ENCODE data around the gene PDGFA.

The PDGFA gene

DNA sequence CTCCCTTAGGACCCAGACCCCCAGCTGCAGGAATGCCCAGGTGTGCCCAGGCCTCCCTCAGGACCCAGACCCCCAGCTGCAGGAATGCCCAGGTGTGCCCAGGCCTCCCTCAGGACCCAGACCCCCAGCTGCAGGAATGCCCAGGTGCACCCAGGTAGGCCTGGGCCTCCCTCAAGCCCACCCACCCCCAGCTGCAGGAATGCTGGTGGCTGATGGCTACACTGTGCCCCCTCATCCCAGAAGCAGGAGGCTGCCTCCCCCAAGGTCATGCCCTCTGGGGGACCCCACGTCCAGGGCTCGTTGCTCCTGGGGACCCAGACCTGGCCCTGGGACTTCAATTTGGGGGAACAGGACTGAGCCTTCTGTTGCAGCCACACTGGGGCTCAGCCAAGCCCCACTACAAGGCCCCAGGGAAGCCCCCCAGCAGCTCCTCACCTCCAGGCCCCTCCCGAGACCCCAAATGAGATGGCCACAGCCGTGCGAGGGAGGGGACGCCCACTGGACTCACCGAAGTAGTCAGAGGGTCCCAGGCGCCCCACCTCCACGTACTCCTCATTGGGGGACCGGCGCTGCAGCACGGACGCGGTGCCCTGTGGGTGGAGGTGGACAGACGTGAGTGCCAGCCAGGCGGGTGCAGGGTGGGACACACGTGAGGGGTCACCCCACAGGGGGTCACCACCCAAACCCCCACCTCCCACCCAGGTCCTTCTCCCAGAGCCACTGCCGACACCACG lies 31.4 kb upstream of the PDGFA start:
- no peaks in the 10 kb centered on the region for H3K27me3 ChIP-seq (ENCODE audit: insufficient read depth, insufficient read length)
- no peak for DNase-seq (ENCODE audit: low read depth, low spot score)
- no peaks in the 10 kb centered on the region for H3K36me3 ChIP-seq (ENCODE audit: insufficient read depth, insufficient read length, low read length)
- H3K9me3 ChIP-seq (ENCODE audit: insufficient read depth, low read length) = no peaks in the 10 kb centered on the region
- no peak for TF ChIP-seq SUZ12 (IDR thresholded peaks at IDR 0.05; ENCODE audit: extremely low read depth, insufficient read depth, insufficient read length)
- no peak for TF ChIP-seq ZNF274 (IDR thresholded peaks at IDR 0.05; ENCODE audit: low read depth, low read length)
- no peak for TF ChIP-seq YY1 (IDR thresholded peaks at IDR 0.05; ENCODE audit: insufficient read depth, insufficient read length)
- H3K4me1 ChIP-seq (ENCODE audit: insufficient read depth, insufficient read length) = peaks cover 10% of the 10 kb centered on the region
- no peak overlapping the region for H3K9ac ChIP-seq (ENCODE audit: insufficient read length, low read depth)
- no peak overlapping the region for H3K4me3 ChIP-seq (ENCODE audit: insufficient read length, low read depth)

DNA sequence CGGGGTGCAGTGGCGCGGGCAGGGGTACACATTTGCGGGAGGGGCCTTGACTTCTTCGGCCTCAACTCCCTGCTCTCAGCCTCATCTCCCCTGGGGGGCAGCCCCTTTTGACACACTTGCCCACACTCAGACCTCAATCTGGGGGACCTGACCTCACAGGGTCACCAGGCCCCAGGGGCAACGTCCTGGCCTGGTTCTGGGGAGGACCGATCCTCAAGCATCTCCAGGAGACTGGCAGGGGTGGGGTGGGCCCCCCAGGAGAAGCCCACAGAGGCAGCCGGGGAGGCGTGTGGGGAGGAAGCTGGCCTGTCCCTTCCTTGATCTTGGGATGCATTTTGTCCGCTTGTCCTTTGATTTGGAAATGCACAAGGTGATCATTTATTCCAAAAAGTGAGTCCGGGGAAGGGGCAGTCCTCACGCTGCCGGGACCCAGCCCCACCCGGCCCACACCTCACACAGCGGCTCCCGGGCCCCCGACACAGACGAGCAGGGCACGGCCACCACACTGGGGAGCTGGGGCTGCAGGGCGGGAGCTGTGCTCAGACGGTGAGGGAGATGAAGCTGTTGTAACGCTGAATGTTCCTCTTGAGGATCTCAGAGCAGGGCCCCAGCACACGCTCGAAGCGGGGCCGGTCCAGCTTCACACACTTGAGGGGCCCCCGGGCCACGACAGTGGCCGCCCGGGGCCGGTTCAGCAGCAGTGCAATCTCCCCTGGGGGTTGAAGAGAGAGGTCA lies 30.4 kb upstream of the PDGFA start:
- no peaks in the 10 kb centered on the region for H3K27me3 ChIP-seq (ENCODE audit: insufficient read depth, insufficient read length)
- TF ChIP-seq SUZ12 (IDR thresholded peaks at IDR 0.05; ENCODE audit: extremely low read depth, insufficient read depth, insufficient read length) = no peak
- no peak for TF ChIP-seq ZNF274 (IDR thresholded peaks at IDR 0.05; ENCODE audit: low read depth, low read length)
- TF ChIP-seq YY1 (IDR thresholded peaks at IDR 0.05; ENCODE audit: insufficient read depth, insufficient read length) = no peak
- H3K36me3 ChIP-seq (ENCODE audit: insufficient read depth, insufficient read length, low read length) = no peaks in the 10 kb centered on the region
- H3K4me3 ChIP-seq (ENCODE audit: insufficient read length, low read depth) = no peak overlapping the region
- DNase-seq (ENCODE audit: low read depth, low spot score) = no peak
- H3K9ac ChIP-seq (ENCODE audit: insufficient read length, low read depth) = no peak overlapping the region
- H3K9me3 ChIP-seq (ENCODE audit: insufficient read depth, low read length) = no peaks in the 10 kb centered on the region
- peaks cover 8% of the 10 kb centered on the region for H3K4me1 ChIP-seq (ENCODE audit: insufficient read depth, insufficient read length)

GRCh38 chr7:549066-549890 lies 29.6 kb upstream of the PDGFA start:
- Histone ChIP-seq H3K9ac (ENCODE audit: insufficient read length, low read depth) (no peak overlapping the region), H3K36me3 (ENCODE audit: insufficient read depth, insufficient read length, low read length) (no peaks in the 10 kb centered on the region), H3K4me3 (ENCODE audit: insufficient read length, low read depth) (no peak overlapping the region), H3K4me1 (ENCODE audit: insufficient read depth, insufficient read length) (peaks cover 8% of the 10 kb centered on the region), H3K27me3 (ENCODE audit: insufficient read depth, insufficient read length) (no peaks in the 10 kb centered on the region), H3K9me3 (ENCODE audit: insufficient read depth, low read length) (no peaks in the 10 kb centered on the region)
- DNase-seq (ENCODE audit: low read depth, low spot score) = no peak
- no peak for TF ChIP-seq ZNF274 (IDR thresholded peaks at IDR 0.05; ENCODE audit: low read depth, low read length)
- no peak for TF ChIP-seq SUZ12 (IDR thresholded peaks at IDR 0.05; ENCODE audit: extremely low read depth, insufficient read depth, insufficient read length)
- no peak for TF ChIP-seq YY1 (IDR thresholded peaks at IDR 0.05; ENCODE audit: insufficient read depth, insufficient read length)

- DNase-seq (ENCODE audit: low read depth, low spot score) = no peak
- no peaks in the 10 kb centered on the region for H3K27me3 ChIP-seq (ENCODE audit: insufficient read depth, insufficient read length)
- peaks cover 8% of the 10 kb centered on the region for H3K4me1 ChIP-seq (ENCODE audit: insufficient read depth, insufficient read length)
- no peak for TF ChIP-seq YY1 (IDR thresholded peaks at IDR 0.05; ENCODE audit: insufficient read depth, insufficient read length)
- H3K9ac ChIP-seq (ENCODE audit: insufficient read length, low read depth) = no peak overlapping the region
- H3K36me3 ChIP-seq (ENCODE audit: insufficient read depth, insufficient read length, low read length) = no peaks in the 10 kb centered on the region
- H3K4me3 ChIP-seq (ENCODE audit: insufficient read length, low read depth) = no peak overlapping the region
- no peaks in the 10 kb centered on the region for H3K9me3 ChIP-seq (ENCODE audit: insufficient read depth, low read length)
These were observed 28.8 kb upstream of the PDGFA start for GRCh38 chr7:548401-548800.

DNA sequence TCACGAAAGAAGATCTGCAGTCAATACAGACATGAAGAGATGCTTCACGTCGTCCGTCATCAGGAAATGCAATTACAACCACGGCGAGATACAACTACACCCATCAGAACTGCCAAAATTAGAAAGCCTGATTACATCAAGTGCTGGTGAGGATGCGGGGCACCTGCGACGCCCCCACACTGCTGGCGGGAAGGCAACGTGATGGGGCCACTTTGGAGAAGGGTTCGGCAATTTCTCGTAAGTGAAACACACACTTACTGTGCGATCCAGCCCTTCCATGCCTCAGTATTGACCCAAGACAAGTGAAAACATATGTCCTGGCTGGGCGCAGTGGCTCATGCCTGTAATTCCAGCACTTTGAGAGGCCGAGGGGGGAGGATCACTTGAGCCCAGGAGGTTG lies 25.8 kb upstream of the PDGFA start:
- no peak for DNase-seq (ENCODE audit: low read depth, low spot score)
- no peaks in the 10 kb centered on the region for H3K27me3 ChIP-seq (ENCODE audit: insufficient read depth, insufficient read length)
- H3K36me3 ChIP-seq (ENCODE audit: insufficient read depth, insufficient read length, low read length) = no peaks in the 10 kb centered on the region
- H3K4me3 ChIP-seq (ENCODE audit: insufficient read length, low read depth) = no peak overlapping the region
- H3K4me1 ChIP-seq (ENCODE audit: insufficient read depth, insufficient read length) = peaks cover 22% of the 10 kb centered on the region
- no peak overlapping the region for H3K9ac ChIP-seq (ENCODE audit: insufficient read length, low read depth)
- TF ChIP-seq YY1 (IDR thresholded peaks at IDR 0.05; ENCODE audit: insufficient read depth, insufficient read length) = no peak
- TF ChIP-seq ZNF274 (IDR thresholded peaks at IDR 0.05; ENCODE audit: low read depth, low read length) = no peak
- no peak for TF ChIP-seq SUZ12 (IDR thresholded peaks at IDR 0.05; ENCODE audit: extremely low read depth, insufficient read depth, insufficient read length)
- no peaks in the 10 kb centered on the region for H3K9me3 ChIP-seq (ENCODE audit: insufficient read depth, low read length)

DNA sequence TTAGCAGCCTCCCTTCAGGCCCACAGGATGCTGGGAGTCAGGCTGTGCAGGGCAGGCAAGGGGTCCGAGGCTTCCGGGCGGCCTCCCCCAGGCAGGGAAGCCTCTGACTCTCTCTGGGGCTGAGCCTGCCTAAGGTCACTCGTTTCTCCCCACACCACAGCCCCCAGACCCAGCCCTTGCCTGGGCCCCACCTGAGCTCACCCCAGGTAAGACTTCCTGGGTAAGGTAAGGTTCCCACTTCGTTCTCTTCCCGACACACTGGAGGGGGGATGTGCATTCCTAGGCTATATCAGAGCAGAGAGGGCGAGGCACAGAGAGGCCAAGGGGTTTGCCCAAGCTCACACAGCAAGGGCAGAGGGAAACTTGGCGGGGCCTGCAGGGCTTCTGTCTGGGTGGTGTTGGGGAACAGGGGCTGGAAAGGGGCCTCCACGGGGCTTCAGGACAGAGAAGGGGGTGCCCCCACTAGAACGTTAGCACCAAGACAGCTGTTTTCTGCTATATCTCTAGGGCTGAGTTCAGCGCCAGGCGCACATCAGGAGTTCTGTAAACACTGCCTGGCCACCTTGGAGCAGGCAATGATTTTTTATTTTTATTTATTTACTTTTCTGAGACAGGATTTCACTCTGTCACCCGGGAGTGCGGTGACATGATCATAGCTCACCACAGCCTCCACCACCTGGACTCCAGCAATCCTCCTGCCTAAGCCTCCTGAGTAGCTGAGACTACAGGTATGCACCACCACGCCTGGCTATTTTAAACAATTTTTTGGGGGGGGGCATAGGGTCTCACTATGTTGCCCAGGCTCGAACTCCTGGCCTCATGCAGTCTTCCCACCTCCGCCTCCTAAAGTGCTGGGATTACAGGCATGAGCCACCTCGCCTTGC lies 24.9 kb upstream of the PDGFA start:
- Histone ChIP-seq H3K9me3 (ENCODE audit: insufficient read depth, low read length) (no peaks in the 10 kb centered on the region), H3K4me3 (ENCODE audit: insufficient read length, low read depth) (no peak overlapping the region), H3K4me1 (ENCODE audit: insufficient read depth, insufficient read length) (peaks cover 28% of the 10 kb centered on the region), H3K27me3 (ENCODE audit: insufficient read depth, insufficient read length) (no peaks in the 10 kb centered on the region), H3K9ac (ENCODE audit: insufficient read length, low read depth) (no peak overlapping the region), H3K36me3 (ENCODE audit: insufficient read depth, insufficient read length, low read length) (no peaks in the 10 kb centered on the region)
- DNase-seq (ENCODE audit: low read depth, low spot score) = no peak
- no peak for TF ChIP-seq ZNF274 (IDR thresholded peaks at IDR 0.05; ENCODE audit: low read depth, low read length)
- TF ChIP-seq SUZ12 (IDR thresholded peaks at IDR 0.05; ENCODE audit: extremely low read depth, insufficient read depth, insufficient read length) = no peak
- TF ChIP-seq YY1 (IDR thresholded peaks at IDR 0.05; ENCODE audit: insufficient read depth, insufficient read length) = no peak

All from NT2/D1 (cell line).